OCI-LY3 (cell line): ENCODE data around the gene CDK5RAP3.

Experiments used
- EZH2phosphoT487 ChIP-seq: fragments of 200-600 bp; shearing (Covaris generic); IDR thresholded peaks from 2 replicates; pipeline ENCODE4 v1.6.1; 2018; ENCODE audit warnings: antibody characterized with exemption, mixed run types, low read depth
- TF ChIP-seq, protein P1 (sequence below): fragments of 200-600, 300-600 bp; sonication (generic); IDR thresholded peaks from 2 replicates; pipeline ENCODE4 v1.5.1; 2014; ENCODE audit warnings: antibody characterized with exemption, low read length, low read depth

DNA sequence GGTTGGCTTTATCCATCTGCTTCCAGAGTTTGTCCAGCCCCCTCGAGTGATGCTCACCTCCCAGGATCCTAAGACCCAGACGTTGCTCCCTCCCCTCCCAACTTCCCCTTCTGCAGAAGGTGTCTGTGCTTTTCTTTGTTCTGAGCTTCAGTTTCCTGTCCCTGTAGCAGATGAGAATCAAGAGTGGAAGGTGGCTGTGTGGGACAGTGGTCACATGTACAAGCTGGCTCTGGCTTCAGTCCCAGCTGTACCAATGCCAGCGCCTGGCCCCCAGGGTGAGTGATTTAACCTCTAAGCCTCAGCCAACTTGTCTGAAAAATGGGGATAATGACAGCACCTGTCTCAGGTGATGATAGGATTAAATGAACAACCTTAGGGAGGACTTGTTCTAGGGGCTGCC lies 21.0 kb upstream of the CDK5RAP3 start:
- TF ChIP-seq EZH2phosphoT487, result no peak
- TF ChIP-seq, protein P1, sequence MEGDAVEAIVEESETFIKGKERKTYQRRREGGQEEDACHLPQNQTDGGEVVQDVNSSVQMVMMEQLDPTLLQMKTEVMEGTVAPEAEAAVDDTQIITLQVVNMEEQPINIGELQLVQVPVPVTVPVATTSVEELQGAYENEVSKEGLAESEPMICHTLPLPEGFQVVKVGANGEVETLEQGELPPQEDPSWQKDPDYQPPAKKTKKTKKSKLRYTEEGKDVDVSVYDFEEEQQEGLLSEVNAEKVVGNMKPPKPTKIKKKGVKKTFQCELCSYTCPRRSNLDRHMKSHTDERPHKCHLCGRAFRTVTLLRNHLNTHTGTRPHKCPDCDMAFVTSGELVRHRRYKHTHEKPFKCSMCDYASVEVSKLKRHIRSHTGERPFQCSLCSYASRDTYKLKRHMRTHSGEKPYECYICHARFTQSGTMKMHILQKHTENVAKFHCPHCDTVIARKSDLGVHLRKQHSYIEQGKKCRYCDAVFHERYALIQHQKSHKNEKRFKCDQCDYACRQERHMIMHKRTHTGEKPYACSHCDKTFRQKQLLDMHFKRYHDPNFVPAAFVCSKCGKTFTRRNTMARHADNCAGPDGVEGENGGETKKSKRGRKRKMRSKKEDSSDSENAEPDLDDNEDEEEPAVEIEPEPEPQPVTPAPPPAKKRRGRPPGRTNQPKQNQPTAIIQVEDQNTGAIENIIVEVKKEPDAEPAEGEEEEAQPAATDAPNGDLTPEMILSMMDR, result no peak
